Forelimb muscle (tissue), 1 donor: ENCODE results near the gene SMYD3. TPM values are rescaled to one million over a fixed set of nuclear protein-coding genes. Genes with fewer than 3 reads are reported as not detected.
"Not testable (repeated sequence)": the region's sequence is repeated elsewhere in the genome, so short reads cannot be mapped to it uniquely, and the experiment has no call there.

Experiments used
- DNase-seq: peaks from one replicate; pipeline ENCODE4 v3.0.0-alpha.2; 2013; ENCODE audit warnings: low read depth
- polyA plus RNA-seq: library from polyadenylated mRNA; unstranded; fragments of 120-200 nt; gene quantifications from one replicate; pipeline ENCODE4 v1.2.1, GENCODE V29; 2013; ENCODE audit not compliant: insufficient read length

SMYD3 gene
- polyA plus RNA-seq, 1 donor = 7.9 TPM

DNA sequence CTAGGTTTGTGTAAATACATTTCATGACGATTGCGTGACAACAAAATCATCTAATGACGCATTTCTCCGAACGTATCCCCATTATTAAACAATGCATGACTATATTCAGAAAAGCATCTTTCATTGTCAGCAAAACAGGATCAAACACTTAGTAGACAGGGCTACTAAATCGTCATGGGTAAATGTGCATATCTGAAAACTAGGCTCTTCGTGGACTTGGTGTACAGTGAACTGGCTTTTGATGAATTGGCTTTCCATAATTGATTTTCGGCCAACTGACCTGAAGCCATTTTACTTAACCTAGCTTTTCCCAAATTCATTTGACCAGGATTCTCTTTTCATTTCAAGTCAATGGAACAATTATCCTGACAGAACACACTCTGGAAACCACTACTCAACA is 665.0 kb downstream of the SMYD3 start:
- DNase-seq = no peak

DNA sequence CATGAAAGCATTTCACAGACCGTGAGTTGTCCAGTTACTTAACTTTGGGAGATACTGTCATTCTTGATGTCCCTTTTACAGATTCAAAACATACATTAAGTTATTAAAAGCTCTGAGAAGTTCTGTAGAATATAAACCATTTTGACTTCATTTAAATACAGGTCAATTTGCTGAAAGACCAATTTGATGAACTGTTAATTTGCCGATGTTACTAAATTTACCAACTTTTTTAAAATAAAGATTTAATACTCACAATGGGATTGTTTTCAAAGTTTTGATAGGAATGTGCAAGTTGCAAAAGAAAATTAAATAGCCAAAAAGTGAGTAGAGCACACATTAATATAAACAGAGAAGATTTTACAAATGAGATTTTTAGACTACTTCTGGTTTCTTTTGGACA is 666.1 kb downstream of the SMYD3 start:
- DNase-seq = no peak

DNA sequence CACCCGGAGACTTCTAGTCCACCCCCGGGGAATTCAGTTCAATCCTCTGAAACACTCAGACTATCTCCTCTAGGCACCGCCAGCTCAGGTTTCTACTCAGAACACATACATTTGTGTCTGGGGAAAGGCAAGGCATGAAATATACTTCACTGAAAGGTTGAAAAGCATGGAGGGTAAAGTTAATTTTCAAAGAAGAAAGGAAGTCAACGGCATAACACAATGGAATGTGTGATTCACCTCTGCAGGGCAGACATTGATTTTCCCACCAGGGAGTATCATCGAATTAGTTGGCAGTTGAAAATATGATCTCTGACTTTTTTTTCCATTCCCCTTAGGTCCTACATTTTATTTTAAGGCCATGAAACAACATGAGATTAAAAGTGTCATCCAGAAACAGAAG is 669.4 kb downstream of the SMYD3 start:
- DNase-seq = no peak

DNA sequence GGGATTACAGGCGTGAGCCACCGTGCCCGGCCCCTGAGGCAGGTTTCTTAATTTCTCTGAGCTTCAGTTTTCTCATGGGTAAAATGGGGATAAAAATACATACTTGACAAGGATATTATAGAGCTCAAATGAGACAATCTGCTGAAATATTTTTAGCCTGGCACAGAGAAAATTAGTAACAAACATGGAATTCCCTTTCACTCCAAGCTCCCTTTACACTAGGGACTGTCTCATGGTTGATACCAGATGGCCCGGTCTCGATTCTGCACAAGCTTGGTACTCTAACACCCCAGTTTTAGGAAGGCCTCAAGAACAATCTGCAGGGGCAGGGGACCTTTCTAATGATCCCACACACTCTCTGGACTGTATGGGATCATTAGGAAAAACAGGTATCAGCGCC is 671.7 kb downstream of the SMYD3 start:
- no peak for DNase-seq

DNA sequence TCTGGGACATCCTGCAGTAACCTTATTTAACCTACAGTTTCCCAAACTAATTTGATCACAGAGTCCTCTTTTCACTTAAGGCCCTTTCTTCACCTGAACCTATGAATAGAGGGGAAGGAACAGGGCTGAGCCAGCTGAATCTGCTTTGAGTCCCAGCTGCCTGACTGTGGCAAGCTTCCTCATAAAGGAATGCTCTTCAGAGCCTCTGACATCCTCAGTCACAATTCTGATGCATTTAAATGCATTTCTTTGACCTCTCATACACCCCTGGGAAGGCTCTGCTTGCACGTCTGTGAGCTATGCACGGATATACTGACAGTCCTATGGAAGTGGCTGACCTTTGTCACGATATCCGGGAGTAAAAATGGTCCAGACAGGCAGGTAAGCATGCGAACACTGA is 673.1 kb downstream of the SMYD3 start:
- no peak for DNase-seq

DNA sequence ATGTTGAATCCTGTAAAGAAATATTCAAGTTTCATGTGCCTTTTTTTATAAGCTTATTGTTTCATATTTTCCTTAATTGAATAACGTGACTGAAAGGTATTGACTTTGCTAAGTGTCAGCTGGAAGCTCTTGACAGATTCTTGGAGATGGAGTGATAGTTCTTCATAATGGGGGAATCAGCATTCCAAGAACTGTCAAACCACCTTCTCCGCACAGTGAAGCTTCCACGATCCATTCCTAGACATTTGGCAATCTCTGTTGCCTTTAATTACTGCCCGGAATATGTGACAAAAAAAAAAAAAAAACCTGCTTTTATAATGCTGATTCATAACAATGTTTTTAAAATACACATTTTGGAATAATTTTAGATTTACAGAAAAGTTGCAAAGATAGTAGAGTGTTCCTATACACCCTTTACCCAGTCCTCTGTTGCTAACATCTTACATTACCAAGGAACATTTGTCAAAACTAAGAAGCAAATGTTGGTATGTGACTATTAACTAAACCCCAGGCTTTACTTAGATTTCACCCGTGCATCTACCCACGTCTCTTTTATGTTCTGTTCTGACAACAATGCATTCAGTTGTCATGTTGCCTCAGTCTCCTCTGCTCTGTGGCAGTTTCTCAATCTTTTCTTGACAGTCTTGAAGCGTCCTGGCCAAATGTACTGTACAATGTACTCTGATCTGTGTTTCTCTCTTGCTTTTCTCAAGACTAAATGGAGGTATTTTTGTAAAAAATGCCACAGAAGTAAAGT is 674.1 kb downstream of the SMYD3 start:
- DNase-seq = no peak

DNA sequence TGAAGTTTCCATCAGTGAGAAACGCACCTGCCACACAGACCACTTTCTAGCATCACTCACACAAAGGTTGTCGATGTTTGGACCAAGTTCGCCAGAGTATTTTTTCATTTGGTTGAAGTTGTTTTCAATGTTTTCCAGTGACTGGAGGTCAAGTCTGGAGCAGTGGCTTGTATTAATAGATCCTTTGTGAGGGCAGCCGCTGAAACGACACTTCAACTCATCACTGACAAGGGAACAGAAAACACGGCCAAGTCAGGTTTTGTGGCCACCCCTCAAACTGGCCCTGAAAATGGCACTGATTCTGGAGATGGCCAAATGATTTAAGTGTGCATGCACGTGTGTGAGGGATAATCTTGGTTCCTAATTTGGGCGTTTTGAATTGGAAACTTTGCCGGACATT is 675.6 kb downstream of the SMYD3 start:
- no peak for DNase-seq

DNA sequence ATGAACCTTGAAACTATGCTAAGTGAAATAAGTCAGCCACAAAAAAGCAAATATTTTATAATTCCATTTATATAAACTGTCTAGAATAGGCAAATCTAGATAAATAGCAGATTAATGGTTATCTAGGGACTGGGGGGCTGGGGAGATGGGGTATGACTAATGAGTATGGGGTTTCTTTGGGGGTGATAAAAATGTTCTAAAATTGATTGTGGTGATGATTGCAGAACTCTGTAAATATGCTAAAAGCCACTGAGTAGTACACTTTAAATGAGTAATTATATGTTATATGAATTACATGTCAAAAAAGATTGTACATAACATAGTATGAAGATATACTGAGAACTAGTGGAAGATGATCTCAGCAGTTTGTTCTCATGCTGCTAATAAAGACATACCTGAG is 677.3 kb downstream of the SMYD3 start:
- DNase-seq = no peak

DNA sequence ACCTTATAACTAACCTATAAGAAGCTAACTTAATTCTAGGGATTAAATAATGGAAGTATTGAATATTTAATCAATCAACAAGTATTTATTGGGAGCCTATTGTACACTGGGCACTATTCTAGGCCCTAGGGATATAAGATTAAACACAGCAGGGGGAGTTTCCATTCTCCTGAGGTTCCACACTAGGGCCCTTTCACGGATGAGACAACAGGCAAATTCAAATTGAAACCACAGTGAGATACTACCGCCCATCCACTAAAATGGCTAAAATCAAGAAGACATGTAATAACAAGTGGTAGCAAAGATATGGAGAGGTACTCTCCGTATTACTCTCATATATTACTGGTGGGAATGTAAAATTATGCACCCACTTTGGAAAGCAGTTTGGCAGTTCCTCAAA is 677.9 kb downstream of the SMYD3 start:
- DNase-seq = no peak

DNA sequence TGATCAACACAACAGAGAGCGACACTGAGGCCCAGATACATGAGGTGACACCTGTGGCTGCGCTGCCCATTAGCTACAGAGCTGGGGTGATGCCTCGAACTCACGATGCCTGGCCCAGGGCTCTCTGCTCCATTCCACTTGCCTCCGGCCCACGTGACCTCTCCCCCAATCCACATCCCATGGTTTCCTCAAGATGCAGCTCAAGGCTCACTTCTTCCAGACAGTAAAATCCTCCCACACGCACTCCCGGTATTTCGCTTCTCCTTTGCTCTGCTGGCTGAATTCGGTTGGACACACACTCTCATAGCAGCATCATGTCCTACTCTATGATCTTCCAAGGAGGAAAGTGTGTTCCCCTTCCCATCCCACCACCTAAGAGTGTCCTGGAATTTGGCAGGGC is 679.8 kb downstream of the SMYD3 start:
- DNase-seq = no peak

DNA sequence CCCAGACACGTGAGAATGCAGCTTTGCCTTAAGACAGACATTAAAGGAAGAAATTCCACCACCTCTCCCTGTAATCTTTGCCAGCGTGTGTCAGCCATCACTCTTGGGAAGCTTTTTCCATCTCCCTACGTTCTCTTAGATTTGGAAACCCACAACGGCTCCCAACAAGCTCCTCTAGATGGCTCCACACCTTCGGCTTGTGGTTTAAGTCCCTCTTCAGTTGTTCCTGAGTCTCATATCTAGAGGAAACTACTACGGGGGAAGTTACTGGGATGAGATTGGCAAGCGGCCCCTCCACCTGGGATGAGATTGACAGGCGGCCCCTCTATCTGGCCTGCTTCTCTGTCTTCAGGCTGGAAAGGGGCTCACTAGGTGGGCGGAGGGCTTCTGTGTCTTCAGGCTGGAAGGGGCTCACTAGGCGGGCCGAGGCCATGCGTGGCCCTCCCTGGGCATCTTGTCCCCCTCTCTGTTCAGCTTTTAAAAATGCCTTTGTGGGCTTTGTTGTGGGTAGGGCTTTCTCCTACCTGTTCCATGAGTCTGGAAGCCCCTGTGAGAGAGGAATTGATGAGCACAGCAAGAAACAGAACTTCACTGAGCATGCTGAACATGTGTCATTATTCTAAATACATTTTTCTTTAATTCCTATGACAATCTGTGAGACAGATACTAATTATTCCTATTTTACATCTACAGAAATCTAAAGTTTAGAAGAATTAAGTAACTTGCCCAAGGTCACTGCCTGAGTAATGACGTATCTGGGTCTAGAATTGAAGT is 681.8 kb downstream of the SMYD3 start:
- no peak for DNase-seq

DNA sequence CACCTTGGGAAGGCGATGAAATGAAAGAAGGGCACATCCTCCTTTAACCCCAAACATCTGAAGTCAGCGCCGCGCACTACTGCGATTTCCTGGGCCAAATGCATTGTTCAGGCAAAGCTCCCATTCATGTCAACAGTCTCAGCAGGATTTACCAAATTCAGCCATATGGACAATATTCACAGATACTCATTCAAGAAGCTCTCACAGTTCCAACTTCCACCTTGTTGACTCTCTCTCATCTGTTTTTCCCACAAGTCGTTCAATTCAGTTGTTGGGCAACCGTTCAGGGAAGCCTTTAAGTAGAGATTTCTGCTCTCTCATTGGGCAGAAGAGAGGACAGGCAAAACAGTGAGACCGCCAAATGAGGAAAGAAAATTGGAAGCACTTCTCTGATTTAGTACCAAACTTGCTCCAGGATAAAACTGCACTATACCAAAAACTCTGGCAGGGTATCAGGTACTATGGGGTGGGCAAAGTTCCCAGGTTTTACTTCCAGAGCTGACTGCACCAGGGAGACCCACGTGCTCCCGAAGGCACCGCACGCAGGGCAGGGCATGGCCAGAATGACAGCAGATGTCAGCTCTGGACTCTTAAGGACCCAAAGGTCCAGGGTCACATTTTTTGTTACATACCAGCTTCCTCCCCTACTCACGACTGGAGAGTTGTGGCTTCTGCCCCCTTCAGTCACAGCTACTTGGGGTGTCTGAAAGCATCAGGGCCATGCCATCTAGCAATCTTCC is 683.5 kb downstream of the SMYD3 start:
- no peak for DNase-seq

DNA sequence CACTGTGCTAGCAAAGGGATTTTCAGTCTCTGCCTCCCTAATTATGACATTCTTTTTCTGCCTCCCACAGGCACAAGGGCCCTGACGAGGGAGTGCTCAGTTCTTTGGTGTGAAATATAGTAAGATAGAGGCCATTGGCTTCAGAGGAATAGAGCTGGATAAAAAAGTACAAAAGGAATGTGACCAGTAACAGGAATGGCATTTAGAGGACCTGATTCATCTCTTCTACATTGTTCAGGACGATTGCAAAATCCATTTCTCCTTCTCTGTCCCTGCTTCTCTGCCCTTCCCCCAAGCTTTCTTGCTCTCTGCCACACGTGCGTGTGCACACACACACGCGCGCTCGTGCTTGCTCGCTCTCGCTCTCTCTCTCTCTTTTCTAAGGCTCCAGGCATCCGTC is 684.1 kb downstream of the SMYD3 start:
- no peak for DNase-seq

DNA sequence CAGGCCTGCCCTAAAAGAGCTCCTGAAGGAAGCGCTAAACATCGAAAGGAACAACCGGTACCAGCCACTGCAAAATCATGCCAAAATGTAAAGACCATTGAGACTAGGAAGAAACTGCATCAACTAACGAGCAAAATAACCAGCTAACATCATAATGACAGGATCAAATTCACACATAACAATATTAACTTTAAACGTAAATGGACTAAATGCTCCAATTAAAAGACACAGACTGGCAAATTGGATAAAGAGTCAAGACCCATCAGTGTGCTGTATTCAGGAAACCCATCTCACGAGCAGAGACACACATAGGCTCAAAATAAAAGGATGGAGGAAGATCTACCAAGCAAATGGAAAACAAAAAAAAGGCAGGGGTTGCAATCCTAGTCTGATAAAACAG is 688.7 kb downstream of the SMYD3 start:
- DNase-seq = not testable (repeated sequence)

DNA sequence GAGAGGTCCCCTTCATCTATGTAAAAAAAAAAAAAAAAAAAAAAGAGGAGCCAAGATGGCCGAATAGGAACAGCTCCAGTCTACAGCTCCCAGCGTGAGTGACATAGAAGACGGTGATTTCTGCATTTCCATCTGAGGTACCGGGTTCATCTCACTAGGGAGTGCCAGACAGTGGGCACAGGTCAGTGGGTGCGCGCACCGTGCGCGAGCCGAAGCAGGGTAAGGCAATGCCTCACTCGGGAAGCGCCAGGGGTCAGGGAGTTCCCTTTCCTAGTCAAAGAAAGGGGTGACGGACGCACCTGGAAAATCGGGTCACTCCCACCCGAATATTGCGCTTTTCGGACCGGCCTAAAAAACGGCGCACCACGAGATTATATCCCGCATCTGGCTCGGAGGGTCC is 690.6 kb downstream of the SMYD3 start:
- not testable (repeated sequence) for DNase-seq

DNA sequence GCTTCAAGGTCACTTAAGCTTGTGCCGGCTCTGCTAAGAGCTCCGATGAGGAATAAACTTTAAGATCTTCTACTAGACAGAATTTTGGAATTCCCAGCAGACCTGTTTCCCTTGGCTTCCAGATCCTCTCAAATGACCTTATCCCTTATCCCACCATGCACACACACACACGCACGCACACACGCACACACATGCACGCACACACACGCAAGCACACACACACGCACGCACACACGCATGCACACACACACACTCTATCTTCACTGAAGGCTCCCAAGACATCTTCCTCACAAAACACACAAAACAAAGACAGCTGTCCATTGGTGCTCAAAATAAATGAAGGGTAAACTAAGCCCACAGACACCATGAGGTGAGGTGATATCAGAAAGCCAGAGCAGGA is 692.4 kb downstream of the SMYD3 start:
- no peak for DNase-seq

DNA sequence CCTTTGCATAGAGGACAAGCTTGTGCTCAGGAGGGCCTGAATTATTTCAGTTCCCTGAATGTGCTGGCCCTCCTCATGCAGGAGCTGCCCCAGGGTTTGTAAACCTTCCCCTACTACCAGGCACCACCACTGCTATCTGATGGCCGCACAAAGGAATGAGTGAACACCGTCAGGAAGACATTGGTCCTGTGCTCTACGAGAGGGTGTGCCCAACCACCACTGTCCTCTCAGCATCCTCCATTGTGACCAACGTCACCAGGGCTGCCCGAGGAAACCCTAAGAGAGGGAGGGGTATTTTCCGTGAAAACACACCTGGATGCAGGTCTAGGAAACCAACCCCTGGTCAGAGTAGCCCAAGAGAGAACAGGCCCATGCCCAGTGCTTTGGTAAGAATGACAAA is 694.8 kb downstream of the SMYD3 start:
- DNase-seq = no peak

DNA sequence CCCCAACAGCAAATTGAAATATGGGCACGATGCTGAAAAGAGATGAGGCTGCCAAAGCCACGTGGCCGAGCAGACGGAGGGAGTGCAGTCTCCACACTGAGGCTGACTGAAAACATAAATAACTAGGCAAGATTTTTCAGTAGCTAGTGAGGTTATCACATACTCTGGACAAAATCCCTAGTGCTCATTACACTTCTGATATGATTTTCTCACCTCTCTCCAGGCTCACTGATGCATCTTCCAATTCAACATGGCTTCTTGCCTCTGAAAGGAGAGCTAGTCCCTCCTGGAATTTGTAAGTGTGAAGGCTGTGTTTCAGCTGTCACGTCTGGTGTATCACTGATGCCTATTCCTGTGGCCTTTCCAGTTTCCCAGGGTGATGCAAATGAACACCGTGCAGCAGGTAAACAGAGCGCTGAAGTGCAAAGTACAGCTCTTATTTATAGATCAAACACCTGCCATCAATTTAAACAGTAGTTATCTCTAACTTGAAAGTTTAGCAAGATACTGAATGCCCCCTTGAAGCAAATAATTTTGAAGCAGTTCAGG is 696.2 kb downstream of the SMYD3 start:
- no peak for DNase-seq

DNA sequence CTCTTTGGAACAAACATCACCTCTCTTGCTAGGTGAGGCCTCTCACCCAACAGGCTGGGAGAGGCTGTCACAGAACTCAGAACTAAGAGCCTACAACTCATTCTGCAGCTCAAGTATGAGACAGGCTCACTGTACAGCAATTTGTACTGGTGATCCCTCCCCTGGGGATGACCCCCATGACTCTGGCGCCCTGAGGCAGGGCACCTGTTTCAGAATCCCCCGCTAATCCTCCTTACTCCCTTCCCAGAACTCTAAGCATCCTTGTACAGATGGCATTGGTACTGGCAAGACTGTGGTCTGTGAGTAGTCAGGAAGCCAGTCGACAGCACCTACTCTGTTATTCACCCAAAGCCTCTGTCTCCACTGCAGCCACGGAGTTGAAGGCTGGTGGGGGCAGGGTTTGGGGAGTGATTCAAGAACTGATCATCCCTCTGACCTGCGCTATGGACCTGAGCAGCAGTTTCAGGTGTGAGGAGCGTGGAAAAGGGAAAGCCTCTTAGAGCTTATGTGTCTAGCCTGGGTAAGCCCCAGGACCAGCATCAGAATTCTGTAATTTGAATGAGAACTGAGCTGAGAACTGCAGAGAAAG is 696.8 kb downstream of the SMYD3 start:
- DNase-seq = no peak

DNA sequence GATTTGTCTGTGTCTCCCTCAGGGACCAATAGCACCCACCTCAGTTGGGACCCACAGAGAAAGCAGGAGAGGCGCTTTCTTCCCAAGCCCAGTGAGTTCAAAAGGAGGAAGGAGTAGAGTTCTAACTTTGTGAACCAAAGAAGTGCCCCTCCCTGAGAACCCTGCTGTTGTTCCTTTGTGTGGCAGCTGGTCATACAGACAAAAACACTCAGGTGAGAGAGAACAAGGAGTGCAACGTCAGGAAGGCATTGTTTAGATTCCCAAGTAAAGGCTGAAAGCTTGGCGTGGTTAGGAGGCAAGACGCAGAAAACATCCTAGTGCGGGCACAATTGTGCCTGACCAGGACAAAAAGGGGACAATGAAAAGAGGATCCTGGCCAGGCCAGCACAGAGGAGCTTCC is 697.7 kb downstream of the SMYD3 start:
- DNase-seq = no peak

DNA sequence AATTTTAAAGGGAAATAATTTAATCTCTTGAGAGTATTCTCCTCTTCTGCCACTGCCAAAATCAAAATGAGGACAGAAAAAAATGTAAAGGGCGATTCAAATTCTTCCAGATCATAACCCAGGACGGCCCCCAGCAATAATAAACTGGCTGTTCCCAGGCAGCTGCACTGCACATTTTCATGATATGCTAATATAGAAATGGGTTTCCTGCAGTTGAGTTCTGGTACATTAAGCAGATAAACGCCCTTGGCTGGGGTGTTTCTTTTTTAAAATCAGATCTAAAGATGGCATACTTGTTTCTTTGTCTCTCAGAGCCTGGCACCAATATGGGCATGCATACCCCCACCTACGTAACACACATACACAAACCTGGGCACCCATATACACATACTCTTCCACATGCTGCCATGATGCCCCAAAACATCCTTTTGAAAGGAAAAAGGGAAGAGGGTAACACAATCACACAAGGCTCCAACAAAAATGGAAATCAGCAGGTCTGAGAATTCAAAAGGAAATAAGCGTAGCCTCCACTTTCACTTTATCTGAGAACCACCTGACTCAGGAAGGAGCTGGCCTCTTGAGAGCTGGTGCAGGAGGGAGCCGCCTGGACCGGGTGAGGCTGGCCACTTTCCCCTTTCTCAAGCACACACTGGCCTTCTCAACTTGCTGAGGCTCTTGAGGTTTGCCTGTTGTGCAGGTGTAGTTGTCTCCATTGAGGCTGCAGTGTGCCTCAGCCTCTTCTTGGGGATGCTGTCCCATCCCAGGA is 698.9 kb downstream of the SMYD3 start:
- DNase-seq = no peak
